B cell (primary cell): ENCODE data around the gene PRICKLE2.

Experiments
- CTCF ChIP-seq: fragments of 200-600 bp; IDR thresholded peaks from one replicate; pipeline ENCODE4 v1.8.0; 2022; ENCODE audit warnings: antibody characterized with exemption, mild to moderate bottlenecking
- EZH2 ChIP-seq: IDR thresholded peaks from 2 replicates; pipeline ENCODE4 v1.6.1; 2012; ENCODE audit warnings: borderline replicate concordance, low read depth, mild to moderate bottlenecking, moderate library complexity, low read length; ENCODE audit not compliant: insufficient read depth, poor library complexity, severe bottlenecking

- no peak for TF ChIP-seq CTCF
- no peak for TF ChIP-seq EZH2
Measured at GRCh38 chr3:64221571-64222257, 3.6 kb downstream of the PRICKLE2 start.
